ENCODE data around the gene OR6S1. TPM values are rescaled to one million over a fixed set of nuclear protein-coding genes. Genes with fewer than 3 reads are reported as not detected.
A peak's percentile ranks its signal among the peaks of the same experiment; 100 is the strongest.

Gene OR6S1
- total RNA-seq, 1 donor from 2014 or later, result not detected

GRCh38 chr14:20630340-20631022, 11.0 kb downstream of the OR6S1 start:
- no peak for DNase-seq (ENCODE audit: low read depth, low spot score)
- peaks cover 48% of the 10 kb centered on the region for H3K4me1 Mint-ChIP-seq
- no peak for TF ChIP-seq CTCF (conservative IDR thresholded peaks at IDR 0.05)
- peaks cover 9% of the 10 kb centered on the region for H3K36me3 Mint-ChIP-seq (ENCODE audit: low read depth)
- H3K4me3 Mint-ChIP-seq, result peak overlapping the region; percentile 82
- peaks cover 97% of the 10 kb centered on the region for H3K27me3 Mint-ChIP-seq (ENCODE audit: low read depth)
- peaks cover 8% of the 10 kb centered on the region for H3K9me3 Mint-ChIP-seq
- H3K27ac Mint-ChIP-seq (ENCODE audit: unreplicated experiment), result no peak overlapping the region

- H3K4me3 Mint-ChIP-seq, result peak overlapping the region; percentile 48
- TF ChIP-seq CTCF (conservative IDR thresholded peaks at IDR 0.05), result no peak
- no peak overlapping the region for H3K27ac Mint-ChIP-seq (ENCODE audit: unreplicated experiment)
- no peak for DNase-seq (ENCODE audit: low read depth, low spot score)
- H3K27me3 Mint-ChIP-seq (ENCODE audit: low read depth), result peaks cover 96% of the 10 kb centered on the region
- H3K9me3 Mint-ChIP-seq, result peaks cover 4% of the 10 kb centered on the region
- H3K36me3 Mint-ChIP-seq (ENCODE audit: low read depth), result peaks cover 10% of the 10 kb centered on the region
- H3K4me1 Mint-ChIP-seq, result peaks cover 65% of the 10 kb centered on the region
These were observed 13.2 kb downstream of the OR6S1 start for GRCh38 chr14:20628063-20628854.

GRCh38 chr14:20627346-20628027, 14.0 kb downstream of the OR6S1 start:
- no peaks in the 10 kb centered on the region for H3K9me3 Mint-ChIP-seq
- peak overlapping the region; percentile 48 for H3K4me3 Mint-ChIP-seq
- peaks cover 96% of the 10 kb centered on the region for H3K27me3 Mint-ChIP-seq (ENCODE audit: low read depth)
- TF ChIP-seq CTCF (conservative IDR thresholded peaks at IDR 0.05), result no peak
- peaks cover 5% of the 10 kb centered on the region for H3K36me3 Mint-ChIP-seq (ENCODE audit: low read depth)
- H3K4me1 Mint-ChIP-seq, result peaks cover 58% of the 10 kb centered on the region
- no peak for DNase-seq (ENCODE audit: low read depth, low spot score)
- H3K27ac Mint-ChIP-seq (ENCODE audit: unreplicated experiment), result no peak overlapping the region

GRCh38 chr14:20626274-20626673, 15.2 kb downstream of the OR6S1 start:
- Mint-ChIP-seq H3K9me3 (no peaks in the 10 kb centered on the region), H3K27me3 (ENCODE audit: low read depth) (peaks cover 92% of the 10 kb centered on the region), H3K36me3 (ENCODE audit: low read depth) (peaks cover 8% of the 10 kb centered on the region), H3K4me3 (peak overlapping the region; percentile 89), H3K27ac (ENCODE audit: unreplicated experiment) (no peak overlapping the region), H3K4me1 (peaks cover 56% of the 10 kb centered on the region)
- DNase-seq (ENCODE audit: low read depth, low spot score), result no peak
- TF ChIP-seq CTCF (conservative IDR thresholded peaks at IDR 0.05), result no peak

GRCh38 chr14:20624495-20625070, 16.9 kb downstream of the OR6S1 start:
- no peak overlapping the region for H3K27ac Mint-ChIP-seq (ENCODE audit: unreplicated experiment)
- peaks cover 77% of the 10 kb centered on the region for H3K27me3 Mint-ChIP-seq (ENCODE audit: low read depth)
- H3K36me3 Mint-ChIP-seq (ENCODE audit: low read depth), result peaks cover 8% of the 10 kb centered on the region

More at GRCh38 chr14:20624495-20625070, 16.9 kb downstream of the OR6S1 start:
- DNase-seq (ENCODE audit: low read depth, low spot score), result peak; percentile 29
- Mint-ChIP-seq H3K9me3 (no peaks in the 10 kb centered on the region), H3K4me3 (peak overlapping the region; percentile 89), H3K4me1 (peaks cover 47% of the 10 kb centered on the region)
- no peak for TF ChIP-seq CTCF (conservative IDR thresholded peaks at IDR 0.05)
